Astrocyte of the cerebellum (primary cell): ENCODE measurements around the gene OVOL2.

Experiments
- DNase-seq: peaks from one replicate; pipeline ENCODE4 v3.0.0-alpha.2; 2011; ENCODE audit warnings: low read depth
- H3K4me3 ChIP-seq: 2 replicates; pipeline ENCODE4 v1.5.1; 2011; ENCODE audit warnings: mild to moderate bottlenecking, low read depth, low read length, moderate library complexity
- in situ Hi-C: cut with HindIII; loops from 2 replicates; pipeline ENCODE4 v1.10.0; 2017; ENCODE audit warnings: low sequenced_read_pairs
- TF ChIP-seq, protein P1 (sequence below): IDR thresholded peaks from 2 replicates; pipeline ENCODE4 v1.5.1; 2012; ENCODE audit warnings: low read length, low read depth, moderate library complexity, mild to moderate bottlenecking; ENCODE audit errors: missing control alignments

The OVOL2 gene

DNA sequence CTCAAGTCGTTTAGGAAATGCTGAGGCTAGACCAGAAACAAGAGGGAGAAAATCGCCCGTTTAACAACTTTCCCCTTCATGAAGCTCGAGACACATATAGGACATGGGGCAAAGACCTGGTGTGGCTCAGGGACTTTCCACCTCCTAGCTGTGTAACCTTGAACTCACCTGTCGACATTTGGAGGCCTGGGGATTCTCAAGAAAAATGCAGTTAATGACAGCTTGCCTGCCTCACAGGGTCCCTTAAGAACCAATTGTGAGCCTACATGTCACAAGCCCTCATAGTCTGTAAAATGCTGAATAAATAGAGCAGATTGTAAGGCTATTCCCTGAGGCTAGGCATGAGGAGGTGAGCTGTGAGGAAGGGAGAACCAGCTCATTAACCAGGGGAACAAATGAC lies 53.8 kb downstream of the OVOL2 start:
- H3K4me3 ChIP-seq: no peak overlapping the region
- TF ChIP-seq, protein P1, sequence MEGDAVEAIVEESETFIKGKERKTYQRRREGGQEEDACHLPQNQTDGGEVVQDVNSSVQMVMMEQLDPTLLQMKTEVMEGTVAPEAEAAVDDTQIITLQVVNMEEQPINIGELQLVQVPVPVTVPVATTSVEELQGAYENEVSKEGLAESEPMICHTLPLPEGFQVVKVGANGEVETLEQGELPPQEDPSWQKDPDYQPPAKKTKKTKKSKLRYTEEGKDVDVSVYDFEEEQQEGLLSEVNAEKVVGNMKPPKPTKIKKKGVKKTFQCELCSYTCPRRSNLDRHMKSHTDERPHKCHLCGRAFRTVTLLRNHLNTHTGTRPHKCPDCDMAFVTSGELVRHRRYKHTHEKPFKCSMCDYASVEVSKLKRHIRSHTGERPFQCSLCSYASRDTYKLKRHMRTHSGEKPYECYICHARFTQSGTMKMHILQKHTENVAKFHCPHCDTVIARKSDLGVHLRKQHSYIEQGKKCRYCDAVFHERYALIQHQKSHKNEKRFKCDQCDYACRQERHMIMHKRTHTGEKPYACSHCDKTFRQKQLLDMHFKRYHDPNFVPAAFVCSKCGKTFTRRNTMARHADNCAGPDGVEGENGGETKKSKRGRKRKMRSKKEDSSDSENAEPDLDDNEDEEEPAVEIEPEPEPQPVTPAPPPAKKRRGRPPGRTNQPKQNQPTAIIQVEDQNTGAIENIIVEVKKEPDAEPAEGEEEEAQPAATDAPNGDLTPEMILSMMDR: no peak
- DNase-seq: no peak
- in situ Hi-C loops: no loop called here

DNA sequence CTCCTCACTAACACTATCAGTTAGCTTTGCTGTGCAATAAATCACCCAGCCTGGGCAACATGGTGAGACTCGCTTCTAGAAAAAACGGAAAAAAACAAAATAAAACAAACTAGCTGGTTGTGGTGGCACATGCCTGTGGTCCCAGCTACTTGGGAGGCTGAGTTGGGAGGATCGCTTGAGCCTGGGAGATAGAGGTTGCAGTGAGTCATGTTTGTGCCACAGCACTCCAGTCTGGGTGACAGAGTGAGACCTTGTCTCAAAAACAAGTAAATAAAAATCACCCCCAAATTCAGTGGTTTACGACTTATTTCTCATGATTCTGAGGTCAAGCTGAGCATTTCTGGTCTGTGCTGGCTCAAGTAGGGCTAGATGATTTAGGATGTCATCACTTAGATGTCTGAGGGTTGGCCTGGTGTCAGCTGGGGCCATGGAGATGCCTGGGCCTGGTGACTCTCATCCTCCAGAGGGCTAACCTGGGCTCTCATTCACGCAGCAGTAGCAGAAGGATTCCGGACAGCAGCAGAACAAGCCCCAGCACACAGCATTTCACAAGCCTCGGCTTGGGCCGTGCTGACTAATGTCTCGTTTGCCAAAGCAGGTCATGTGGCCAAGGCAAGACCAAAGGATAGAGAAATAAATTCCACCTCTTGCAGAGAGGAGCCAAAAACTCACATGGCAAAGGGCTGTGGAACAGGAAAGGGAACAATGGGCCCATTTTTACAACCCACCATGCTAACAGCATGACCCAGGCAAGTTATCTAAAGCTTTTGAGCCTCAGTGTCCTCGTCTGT lies 56.4 kb downstream of the OVOL2 start:
- in situ Hi-C loops: no loop called here
- DNase-seq: peak; percentile 65
- no peak overlapping the region for H3K4me3 ChIP-seq
- TF ChIP-seq, protein P1: no peak

DNA sequence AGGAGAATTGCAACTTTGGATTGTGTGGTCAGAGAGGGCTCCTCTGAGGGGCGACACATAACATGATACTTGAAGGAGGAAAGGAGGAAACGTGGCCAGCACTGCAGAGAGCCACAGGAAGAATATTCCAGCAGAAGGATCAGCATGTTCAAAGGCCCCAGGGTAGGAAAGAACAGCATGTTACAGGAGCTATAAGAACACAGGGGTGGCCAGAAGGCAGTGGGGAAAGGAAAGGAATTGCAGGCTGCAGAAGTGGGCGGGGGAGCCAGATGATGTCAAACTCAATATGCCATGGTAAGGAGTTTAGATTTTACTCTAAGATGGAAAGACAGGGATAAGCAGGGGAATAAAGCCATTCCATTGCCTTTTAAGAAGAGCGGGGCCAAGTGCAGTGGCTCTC lies 58.1 kb downstream of the OVOL2 start:
- TF ChIP-seq, protein P1: no peak
- no peak for DNase-seq
- in situ Hi-C loops: no loop called here
- H3K4me3 ChIP-seq: no peak overlapping the region

DNA sequence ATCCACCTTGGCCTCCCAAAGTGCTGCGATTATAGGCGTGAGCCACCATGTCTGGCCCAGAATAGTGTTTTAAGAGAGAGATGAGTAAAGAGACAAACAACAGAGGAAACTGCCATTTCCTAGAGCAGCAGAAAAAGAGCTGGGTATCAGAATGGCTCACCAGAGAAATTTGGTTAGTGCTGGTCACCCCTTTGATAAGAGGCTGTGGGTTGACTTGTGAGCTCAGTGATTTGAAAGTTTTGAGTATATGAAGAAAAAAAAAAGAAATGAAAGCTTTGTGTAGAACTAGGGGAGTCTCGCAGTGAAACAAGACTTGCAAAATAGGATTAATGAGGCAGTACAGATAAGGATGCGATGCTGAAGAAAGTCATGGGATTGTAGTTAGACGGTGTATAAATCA lies 59.3 kb downstream of the OVOL2 start:
- no peak for DNase-seq
- in situ Hi-C loops: no loop called here
- TF ChIP-seq, protein P1: no peak
- no peak overlapping the region for H3K4me3 ChIP-seq

DNA sequence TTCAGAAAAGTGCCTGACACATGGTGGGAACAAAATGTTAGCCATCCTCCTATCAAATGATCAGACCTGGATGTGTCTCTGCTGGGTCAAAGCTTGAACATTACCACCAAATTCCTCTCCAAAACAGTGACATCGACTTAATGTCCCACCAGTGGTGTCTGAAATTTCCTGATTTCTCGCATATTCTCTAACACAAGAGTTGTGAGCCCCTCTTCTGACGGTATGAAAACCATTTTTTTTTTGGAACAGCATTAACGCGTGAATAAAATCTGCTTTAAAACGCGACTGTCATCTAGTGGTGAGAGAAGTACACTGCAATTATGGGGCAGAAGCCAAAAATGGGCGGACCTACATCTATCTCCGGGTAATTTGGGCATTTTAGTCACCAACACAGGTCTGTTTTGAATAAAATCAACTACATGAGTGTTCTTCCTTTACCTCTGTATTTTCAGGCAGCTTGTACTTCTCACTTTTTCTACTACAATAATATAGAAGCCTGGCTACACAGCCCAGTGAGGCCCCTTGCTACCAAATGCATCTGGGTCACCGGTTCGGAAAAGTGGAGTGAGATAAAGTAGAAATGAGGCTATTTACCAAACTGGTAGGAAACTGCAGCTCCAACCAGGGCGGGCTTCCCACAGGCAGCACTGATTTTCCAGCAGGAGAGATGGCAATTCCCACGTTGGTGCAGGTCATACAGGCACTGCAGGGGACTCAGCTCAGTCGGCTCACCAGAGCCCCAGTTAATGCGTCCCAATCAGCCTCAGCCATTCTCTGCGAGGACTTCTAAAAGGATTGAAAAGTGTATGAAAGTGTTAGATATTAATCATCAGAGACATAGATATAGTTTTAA lies 61.5 kb downstream of the OVOL2 start:
- TF ChIP-seq, protein P1: peak; percentile 98
- in situ Hi-C loops: no loop called here
- peak; percentile 61 for DNase-seq
- H3K4me3 ChIP-seq: no peak overlapping the region

DNA sequence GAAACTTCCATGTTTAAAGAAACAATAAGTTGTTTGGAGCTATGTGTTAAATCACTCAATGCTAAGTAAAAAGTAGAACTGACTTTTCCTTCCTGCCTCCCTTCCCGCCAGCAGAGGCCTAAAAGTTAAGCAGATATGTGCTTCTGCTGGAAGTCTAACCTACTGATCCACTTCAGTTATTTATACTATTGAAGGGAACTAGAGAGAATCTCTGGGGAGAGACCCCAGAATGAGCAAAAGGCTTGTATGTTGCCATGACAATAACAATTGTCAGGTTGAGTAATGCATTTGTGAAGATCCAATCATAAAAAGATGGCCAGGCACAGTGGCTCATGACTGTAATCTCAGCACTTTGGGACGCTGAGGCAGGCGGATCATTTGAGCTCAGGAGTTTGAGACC lies 64.2 kb downstream of the OVOL2 start:
- in situ Hi-C loops: no loop called here
- DNase-seq: no peak

More for the DNA sequence above, 64.2 kb downstream of the OVOL2 start:
- TF ChIP-seq, protein P1: no peak
- H3K4me3 ChIP-seq: no peak overlapping the region
